HG03025 (cell line): ENCODE results near the gene ADIPOQ.
"Not testable (repeated sequence)": the region's sequence is repeated elsewhere in the genome, so short reads cannot be mapped to it uniquely, and the experiment has no call there.

Source experiments
- ATAC-seq: cut with Tn5 transposase; IDR thresholded peaks from one replicate; pipeline ENCODE4 v1.9.1; 2021; ENCODE audit warnings: mild to moderate bottlenecking, moderate library complexity; ENCODE audit not compliant: unreplicated experiment, low FRiP score

Gene ADIPOQ

GRCh38 chr3:186896006-186896405 is 53.5 kb downstream of the ADIPOQ start:
- no peak for ATAC-seq

DNA sequence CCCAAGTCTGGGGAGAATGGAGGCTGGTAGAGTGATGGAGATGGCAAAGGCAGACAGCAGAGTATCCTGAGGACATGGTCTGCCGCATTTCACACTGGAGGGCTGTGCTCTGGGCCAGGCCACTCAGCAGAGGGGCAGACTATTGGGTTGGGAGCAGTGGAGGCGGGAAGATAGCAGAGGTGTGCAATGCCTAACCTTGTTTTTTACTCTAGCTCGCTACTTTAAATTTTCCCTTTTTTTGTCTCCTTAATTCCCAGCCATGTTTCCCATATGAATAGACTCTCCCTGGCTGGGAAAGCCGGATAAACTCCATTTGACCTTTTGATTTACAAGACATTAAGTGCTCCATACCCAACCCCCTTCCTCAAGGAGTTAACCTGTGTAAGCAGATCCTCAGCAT is 54.4 kb downstream of the ADIPOQ start:
- ATAC-seq: no peak

DNA sequence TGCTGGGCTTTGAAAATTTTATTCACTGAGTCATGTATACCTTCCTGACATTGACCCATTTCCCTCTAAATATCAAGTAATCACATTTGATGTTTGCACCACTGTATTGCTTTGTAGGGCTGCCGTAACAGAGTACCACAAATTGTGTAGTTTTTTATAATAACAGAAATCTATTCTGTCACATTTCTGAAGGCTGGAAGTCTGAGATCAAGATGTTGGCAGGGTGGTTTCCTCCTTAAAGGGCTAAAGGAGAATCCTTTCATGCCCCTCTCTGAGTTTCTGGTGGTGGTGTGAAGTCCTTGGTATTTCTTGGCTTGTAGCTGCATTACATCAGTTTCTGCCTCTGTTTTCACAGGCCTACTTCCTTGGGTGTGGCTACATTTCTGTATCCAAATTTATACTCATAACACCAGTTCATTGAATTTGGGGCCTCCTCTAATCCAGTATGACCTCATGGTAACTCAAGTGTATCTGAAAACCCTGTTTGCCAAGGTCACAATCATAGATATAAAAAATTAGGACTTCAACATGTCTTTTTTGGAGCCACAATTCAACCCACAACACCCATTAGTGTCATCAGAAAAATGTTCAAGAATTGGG is 58.7 kb downstream of the ADIPOQ start:
- no peak for ATAC-seq

DNA sequence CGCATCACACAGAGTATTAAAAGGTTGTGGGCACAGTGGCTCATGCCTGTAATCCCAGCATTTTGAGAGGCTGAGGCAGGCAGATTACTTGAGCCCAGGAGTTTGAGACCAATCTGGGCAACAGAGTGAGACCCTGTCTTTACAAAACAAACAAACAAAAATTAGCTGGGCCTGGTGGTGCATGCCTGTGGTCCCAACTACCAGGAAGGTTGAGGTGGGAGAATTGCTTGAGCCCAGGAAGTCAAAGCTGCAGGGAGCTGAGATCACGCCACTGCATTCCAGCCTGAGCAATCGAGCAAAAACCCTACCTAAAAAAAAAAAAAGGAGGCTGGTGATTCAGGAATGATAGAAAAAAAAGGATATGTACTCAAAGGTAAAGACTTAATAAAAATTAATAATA is 59.6 kb downstream of the ADIPOQ start:
- no peak for ATAC-seq

GRCh38 chr3:186902713-186903112 is 60.2 kb downstream of the ADIPOQ start:
- ATAC-seq: no peak

DNA sequence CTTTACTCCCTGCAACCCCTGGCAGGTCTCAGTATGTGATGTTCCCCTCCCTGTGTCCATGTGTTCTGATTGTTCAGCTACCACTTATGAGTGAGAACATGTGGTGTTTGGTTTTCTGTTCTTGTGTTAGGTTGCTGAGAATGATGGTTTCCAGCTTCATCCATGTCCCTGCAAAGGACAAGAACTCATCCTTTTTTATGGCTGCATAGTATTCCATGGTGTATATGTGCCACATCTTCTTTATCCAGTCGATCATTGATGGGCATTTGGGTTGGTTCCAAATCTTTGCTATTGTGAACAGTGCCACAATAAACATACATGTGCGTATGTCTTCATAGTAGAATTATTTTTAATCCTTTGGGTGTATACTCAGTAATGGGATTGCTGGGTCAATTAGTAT is 61.2 kb downstream of the ADIPOQ start:
- not testable (repeated sequence) for ATAC-seq

- not testable (repeated sequence) for ATAC-seq
These were observed 64.6 kb downstream of the ADIPOQ start for GRCh38 chr3:186907075-186907474.
